K562 (cell line): Measurements from ENCODE around the gene KIRREL1. TPM values are rescaled to one million over a fixed set of nuclear protein-coding genes. Genes with fewer than 3 reads are reported as not detected.

Experiments used
- BCL6 ChIP-seq: fragments of 250-450 bp; sonication (Bioruptor Pico); IDR thresholded peaks from 2 replicates; pipeline ENCODE4 v1.4.0; 2020
- CUX1 ChIP-seq: fragments of 200-800 bp; sonication (Bioruptor generic); IDR thresholded peaks from 2 replicates; pipeline ENCODE4 v1.6.1; 2016; ENCODE audit warnings: missing genetic modification characterization, missing compliant biosample characterization
- E2F3 ChIP-seq: fragments of 250-450 bp; sonication (Bioruptor Pico); IDR thresholded peaks from 2 replicates; pipeline ENCODE4 v1.4.0; 2020; ENCODE audit warnings: mild to moderate bottlenecking
- NELFE ChIP-seq: IDR thresholded peaks from 2 replicates; pipeline ENCODE4 v1.6.1; 2011; ENCODE audit warnings: mild to moderate bottlenecking; ENCODE audit not compliant: insufficient read depth, insufficient read length
- NONO ChIP-seq, 2 experiments: fragments of 200-400 bp in 1 of 2; fragments of 450-650 bp in 1 of 2; formaldehyde crosslinking in 1 of 2; IDR thresholded peaks; 2 replicates each; pipeline ENCODE4 v1.6.1; 2017; ENCODE audit warnings: low read depth in 2 of 2, mild to moderate bottlenecking in 2 of 2, moderate library complexity in 2 of 2, low read length in 1 of 2
- STAT6 ChIP-seq: sonication (generic); formaldehyde crosslinking; IDR thresholded peaks from 2 replicates; pipeline ENCODE4 v1.8.1; 2023; ENCODE audit warnings: mild to moderate bottlenecking, missing genetic modification reagents
- TCF7 ChIP-seq: sonication (generic); IDR thresholded peaks from 2 replicates; pipeline ENCODE4 v1.6.1; 2016; ENCODE audit warnings: antibody characterized with exemption, borderline replicate concordance
- TCFL5 ChIP-seq: fragments of 250-450 bp; sonication (Bioruptor Pico); conservative IDR thresholded peaks from 2 replicates; pipeline ENCODE4 v1.6.1; 2021; ENCODE audit warnings: mild to moderate bottlenecking, moderate library complexity, matching md5 sums
- ZNF324 ChIP-seq: fragments of 250-450 bp; sonication (Bioruptor Pico); IDR thresholded peaks from 2 replicates; pipeline ENCODE4 v1.4.0; 2020; ENCODE audit warnings: mild to moderate bottlenecking
- polyA plus RNA-seq, 8 experiments: library from polyadenylated mRNA; depleted of rRNA in 4 of 8; stranded (reverse) in 5 of 8; unstranded in 3 of 8; fragments of >200 nt; fragmentation: Nextera tagmentation in 2 of 8; fragmentation: Illumina TruSeq in 1 of 8; extraction: Ambion mirVana in 2 of 8; extraction: Trizol in 1 of 8; gene quantifications; 2 replicates each; pipeline versions ENCODE4 v1.2.1 to v1.2.3, GENCODE V29; 2011 to 2014; ENCODE audit warnings: inconsistent platforms in 1 of 8, missing spikeins in 1 of 8
- total RNA-seq, 7 experiments: library from RNA; depleted of rRNA in 6 of 7; stranded (reverse); fragments of >200 nt in 6 of 7; fragmentation: Illumina TruSeq in 2 of 7; extraction: Trizol in 2 of 7; gene quantifications; 2 replicates each; pipeline versions ENCODE4 v1.2.1 to v1.2.3, GENCODE V29; 2011 to 2021; ENCODE audit warnings: low replicate concordance in 1 of 7

Gene KIRREL1
- total and polyA plus RNA-seq, 9 of the 15 experiments (the other 6 are each of a cell fraction or from before 2014, with no cell fraction given) = under 0.01 to 0.22 (median 0.03) TPM; not detected in 3

- TF ChIP-seq STAT6 (CRISPR knock-in tag) (no peak), BCL6 (CRISPR knock-in tag) (no peak), E2F3 (CRISPR knock-in tag) (no peak), CUX1 (CRISPR knock-in tag) (no peak), TCFL5 (CRISPR knock-in tag) (no peak), TCF7 (no peak), NONO (IDR thresholded peaks at IDR 0.05; ENCODE audit: low read depth in 2 of 2, low read length in 1 of 2) (no peak), NELFE (no peak), ZNF324 (CRISPR knock-in tag) (no peak)
These were observed 77.7 kb downstream of the KIRREL1 start (continued) for GRCh38 chr1:158071138-158071537.
